Hepatocyte (in vitro differentiated cells): ENCODE data around the gene CNPY4. TPM values are rescaled to one million over a fixed set of nuclear protein-coding genes. Genes with fewer than 3 reads are reported as not detected.
A peak's percentile ranks its signal among the peaks of the same experiment; 100 is the strongest.
"Not testable (repeated sequence)": the region's sequence is repeated elsewhere in the genome, so short reads cannot be mapped to it uniquely, and the experiment has no call there.

Source experiments
- DNase-seq: peaks from one replicate; pipeline ENCODE4 v3.0.0-alpha.2; 2016; ENCODE audit warnings: low spot score
- H2AFZ ChIP-seq: fragments of 200-600 bp; sonication (generic); 2 replicates; pipeline ENCODE4 v1.6.0; 2016; ENCODE audit warnings: antibody characterized with exemption, mild to moderate bottlenecking
- H3K27ac ChIP-seq: fragments of 200-600 bp; sonication (generic); 2 replicates; pipeline ENCODE4 v1.5.1; 2016; ENCODE audit warnings: mild to moderate bottlenecking
- H3K27me3 ChIP-seq: fragments of 200-600 bp; sonication (generic); 2 replicates; pipeline ENCODE4 v1.6.1; 2016
- H3K36me3 ChIP-seq: fragments of 200-600 bp; sonication (generic); replicated peaks from 2 replicates; pipeline ENCODE4 v1.5.1; 2016; ENCODE audit warnings: low read depth; ENCODE audit not compliant: insufficient read depth
- H3K4me1 ChIP-seq: fragments of 200-600 bp; sonication (generic); 2 replicates; pipeline ENCODE4 v1.5.1; 2016; ENCODE audit warnings: mild to moderate bottlenecking, moderate library complexity; ENCODE audit not compliant: insufficient read depth
- H3K4me2 ChIP-seq: fragments of 200-600 bp; sonication (generic); 2 replicates; pipeline ENCODE4 v1.6.0; 2016
- H3K4me3 ChIP-seq: fragments of 200-600 bp; sonication (generic); 2 replicates; pipeline ENCODE4 v1.5.1; 2016; ENCODE audit warnings: mild to moderate bottlenecking
- H3K79me2 ChIP-seq: fragments of 200-600 bp; sonication (generic); 2 replicates; pipeline ENCODE4 v1.6.0; 2017; ENCODE audit warnings: mild to moderate bottlenecking
- H3K9me2 ChIP-seq: fragments of 200-600 bp; sonication (generic); replicated peaks from 2 replicates; pipeline ENCODE4 v1.6.0; 2017; ENCODE audit warnings: mild to moderate bottlenecking; ENCODE audit not compliant: insufficient read depth
- H3K9me3 ChIP-seq: fragments of 200-600 bp; sonication (generic); 2 replicates; pipeline ENCODE4 v1.5.1; 2016; ENCODE audit warnings: low read depth, mild to moderate bottlenecking
- H4K20me1 ChIP-seq: fragments of 200-600 bp; sonication (generic); 2 replicates; pipeline ENCODE4 v1.6.0; 2016; ENCODE audit warnings: mild to moderate bottlenecking; ENCODE audit not compliant: insufficient read depth, poor library complexity, severe bottlenecking
- CTCF ChIP-seq: fragments of 200-600 bp; sonication (generic); IDR thresholded peaks from 2 replicates; pipeline ENCODE4 v1.5.1; 2016; ENCODE audit warnings: antibody characterized with exemption, mild to moderate bottlenecking; ENCODE audit not compliant: poor library complexity
- EZH2 ChIP-seq: fragments of 200-600 bp; sonication (generic); IDR thresholded peaks from 2 replicates; pipeline ENCODE4 v1.6.1; 2016; ENCODE audit warnings: antibody characterized with exemption, mild to moderate bottlenecking, borderline replicate concordance
- EZH2phosphoT487 ChIP-seq: fragments of 200-600 bp; sonication (generic); IDR thresholded peaks from one replicate; pipeline ENCODE4 v1.6.1; 2018; ENCODE audit warnings: antibody characterized with exemption, mild to moderate bottlenecking, low read depth, moderate library complexity; ENCODE audit not compliant: unreplicated experiment, severe bottlenecking
- WGBS: methylation state at CpG from one replicate; pipeline ENCODE4 v1.1.6; 2016; ENCODE audit warnings: low lambda C conversion rate; ENCODE audit errors: missing lambda C conversion rate; 5-methylcytosine and 5-hydroxymethylcytosine counted together
- polyA plus RNA-seq: library from polyadenylated mRNA; unstranded; fragments of >200 nt; fragmentation: Nextera tagmentation; extraction: Ambion mirVana; gene quantifications from 2 replicates; pipeline ENCODE4 v1.2.1, GENCODE V29; 2016
- total RNA-seq: library from RNA; depleted of rRNA; stranded (reverse); fragments of >200 nt; gene quantifications from 2 replicates; pipeline ENCODE4 v1.2.3, GENCODE V29; 2014

The CNPY4 gene
- total and polyA plus RNA-seq, 2 experiments from 2014 or later = 27.4 to 28.1 TPM

GRCh38 chr7:100142461-100142860, 23.0 kb downstream of the CNPY4 start:
- H3K9me2 ChIP-seq = no peaks in the 10 kb centered on the region
- no peaks in the 10 kb centered on the region for H3K36me3 ChIP-seq
- H3K4me2 ChIP-seq = no peak overlapping the region
- no peaks in the 10 kb centered on the region for H3K9me3 ChIP-seq
- no peak for TF ChIP-seq EZH2phosphoT487
- no peak for TF ChIP-seq CTCF
- TF ChIP-seq EZH2 = no peak
- H3K4me3 ChIP-seq = no peak overlapping the region
- H2AFZ ChIP-seq = no peak overlapping the region
- no peaks in the 10 kb centered on the region for H3K27me3 ChIP-seq
- H3K4me1 ChIP-seq = no peaks in the 10 kb centered on the region
- H4K20me1 ChIP-seq = no peaks in the 10 kb centered on the region
- H3K79me2 ChIP-seq = no peaks in the 10 kb centered on the region
- H3K27ac ChIP-seq = no peak overlapping the region
- 96% methylated on average over 3 of the region's 3 CpGs for WGBS
- DNase-seq = no peak

- H3K4me1 ChIP-seq, DNase-seq, H3K9me2 ChIP-seq, H3K4me2 ChIP-seq, H3K27ac ChIP-seq, H4K20me1 ChIP-seq, H3K27me3 ChIP-seq, H3K9me3 ChIP-seq, H2AFZ ChIP-seq, H3K36me3 ChIP-seq, H3K4me3 ChIP-seq: not testable (repeated sequence)
- peaks cover 25% of the 10 kb centered on the region for H3K79me2 ChIP-seq
- WGBS = 93% methylated on average over 4 of the region's 4 CpGs
Observed at GRCh38 chr7:100146350-100146749, 26.9 kb downstream of the CNPY4 start.

GRCh38 chr7:100147278-100147677, 27.8 kb downstream of the CNPY4 start:
- no peak for TF ChIP-seq EZH2phosphoT487
- TF ChIP-seq CTCF = no peak
- no peak for TF ChIP-seq EZH2
- Histone ChIP-seq H3K9me3 (no peaks in the 10 kb centered on the region), H3K4me3 (no peak overlapping the region), H3K4me2 (no peak overlapping the region), H2AFZ (no peak overlapping the region), H3K9me2 (no peaks in the 10 kb centered on the region), H3K27ac (no peak overlapping the region), H3K79me2 (peaks cover 33% of the 10 kb centered on the region), H3K27me3 (no peaks in the 10 kb centered on the region), H3K36me3 (no peaks in the 10 kb centered on the region), H3K4me1 (no peaks in the 10 kb centered on the region), H4K20me1 (no peaks in the 10 kb centered on the region)
- no peak for DNase-seq
- WGBS = 95% methylated on average over 2 of the region's 2 CpGs

- TF ChIP-seq EZH2 (no peak), EZH2phosphoT487 (no peak), CTCF (no peak)
- Histone ChIP-seq H3K4me1 (peaks cover 2% of the 10 kb centered on the region), H3K4me2 (peak overlapping the region; percentile 72), H3K79me2 (peaks cover 37% of the 10 kb centered on the region), H3K9me3 (no peaks in the 10 kb centered on the region), H2AFZ (peak overlapping the region; percentile 42), H3K27me3 (no peaks in the 10 kb centered on the region), H3K36me3 (no peaks in the 10 kb centered on the region), H4K20me1 (no peaks in the 10 kb centered on the region), H3K4me3 (no peak overlapping the region), H3K27ac (peak overlapping the region; percentile 50), H3K9me2 (no peaks in the 10 kb centered on the region)
- no peak for DNase-seq
- 50% methylated on average over 14 of the region's 14 CpGs for WGBS
Observed at GRCh38 chr7:100148225-100148558, 28.8 kb downstream of the CNPY4 start.
